Activated CD4-positive, alpha-beta T cell treated with anti-CD3 and anti-CD28 coated beads, Interleukin-2, amount 50 U/mL, for 48 hours (primary cell): ENCODE data around the gene CCNYL1.
"Not testable (repeated sequence)": the region's sequence is repeated elsewhere in the genome, so short reads cannot be mapped to it uniquely, and the experiment has no call there.

Experiments used
- DNase-seq, 2 experiments: peaks; one replicate each; pipeline ENCODE4 v3.0.0-alpha.2; 2020

CCNYL1 gene

GRCh38 chr2:207743514-207743913, 32.1 kb downstream of the CCNYL1 start:
- no peak for DNase-seq

DNA sequence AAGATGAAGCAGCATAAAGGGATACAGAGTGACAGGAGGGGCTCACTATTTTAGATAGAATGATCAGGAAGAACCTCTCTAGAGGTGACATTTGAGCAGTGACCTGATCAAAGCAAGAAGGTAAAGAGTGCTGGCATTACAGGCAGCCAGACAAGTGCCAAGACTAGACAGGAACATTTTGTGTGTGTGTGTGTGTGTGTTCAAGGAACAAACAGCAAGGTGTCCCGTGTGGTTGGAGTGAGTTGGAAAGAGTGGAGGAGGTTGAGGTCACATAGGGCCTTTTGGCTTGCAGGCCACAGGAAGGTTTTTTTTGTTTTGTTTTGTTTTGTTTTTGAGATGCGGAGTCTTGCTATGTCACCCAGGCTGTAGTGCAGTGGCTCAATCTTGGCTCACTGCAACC, 32.6 kb downstream of the CCNYL1 start:
- DNase-seq, result no peak

GRCh38 chr2:207744451-207744850, 33.0 kb downstream of the CCNYL1 start:
- DNase-seq, result no peak

DNA sequence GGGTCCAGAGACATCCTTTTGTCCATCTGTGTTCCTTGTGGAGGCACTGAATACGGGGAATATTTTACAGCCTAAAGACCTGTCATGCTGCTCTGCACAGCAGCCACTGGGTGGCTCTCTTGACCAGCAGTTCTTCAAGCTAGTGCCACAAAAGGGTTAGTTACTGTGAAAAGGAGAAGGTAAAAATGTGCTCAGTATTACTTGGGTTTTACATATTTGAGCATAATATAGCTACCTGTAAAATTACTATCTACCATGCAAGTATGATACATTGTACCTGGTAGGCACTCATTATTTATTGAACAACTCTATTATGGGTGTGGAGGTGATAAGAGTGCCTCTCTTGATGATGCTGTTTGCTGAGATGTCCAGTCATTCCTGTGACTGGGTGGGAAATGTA, 34.7 kb downstream of the CCNYL1 start:
- DNase-seq, result peak; percentile 37 to 53

DNA sequence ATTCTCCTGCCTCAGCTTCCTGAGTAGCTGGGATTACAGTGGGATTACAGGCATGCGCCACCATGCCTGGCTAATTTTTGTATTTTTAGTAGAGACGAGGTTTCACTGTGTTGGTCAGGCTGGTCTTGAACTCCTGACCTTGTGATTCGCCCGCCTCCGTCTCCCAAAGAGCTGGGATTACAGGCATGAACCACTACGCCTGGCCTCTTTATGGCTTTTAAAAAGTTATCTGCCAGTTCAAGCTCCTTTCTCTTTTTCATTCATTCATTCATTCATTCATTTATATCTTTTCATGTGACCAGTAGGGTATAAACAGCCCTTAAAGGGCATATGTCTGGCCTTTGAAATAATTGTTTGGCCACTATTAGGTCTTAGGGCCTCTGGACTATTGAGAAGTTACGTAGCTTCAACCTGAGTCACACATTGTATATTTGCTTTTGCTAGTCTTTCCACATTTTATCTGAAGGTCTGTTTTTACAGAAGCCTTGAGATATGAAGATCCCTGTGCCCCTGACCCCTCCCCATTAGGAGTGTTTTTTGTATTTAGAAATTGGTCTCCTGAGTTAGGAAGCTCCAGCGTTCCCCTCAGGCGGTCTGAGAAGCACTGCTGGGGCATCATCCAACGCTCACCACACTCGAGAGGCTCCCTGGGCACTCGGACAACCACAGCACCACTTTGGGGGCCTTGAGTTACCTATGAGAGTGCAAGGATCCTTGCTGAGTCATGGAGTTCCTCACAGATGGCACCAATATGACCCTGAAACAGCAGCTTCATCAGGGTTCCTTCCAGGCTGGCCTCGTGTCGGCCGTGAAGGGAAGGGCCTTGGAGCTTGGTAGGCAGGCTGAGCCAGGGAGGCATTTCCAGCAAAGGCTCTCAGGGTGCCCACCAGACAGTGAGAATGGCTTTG, 36.5 kb downstream of the CCNYL1 start:
- DNase-seq, result no peak

DNA sequence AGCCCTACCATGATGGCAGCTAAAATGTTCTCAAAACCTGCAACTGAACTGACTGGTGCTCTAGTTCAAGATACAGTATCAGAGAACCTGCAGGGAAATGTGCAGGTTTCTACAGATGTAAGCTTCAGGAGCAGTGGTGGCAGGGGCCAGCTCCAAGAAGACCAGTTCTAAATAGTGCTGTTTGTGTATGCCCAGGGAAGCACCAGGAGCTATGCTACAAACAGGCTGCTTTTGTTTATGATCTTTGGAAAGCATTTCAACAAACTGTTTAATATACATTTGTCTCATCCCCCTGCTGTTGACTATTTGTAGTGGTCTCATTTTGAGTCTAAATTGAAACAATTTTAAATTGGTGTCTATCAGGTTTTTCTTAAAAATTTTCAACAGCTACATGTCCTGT, 37.6 kb downstream of the CCNYL1 start:
- DNase-seq, result no peak

- no peak for DNase-seq
These were observed 38.4 kb downstream of the CCNYL1 start for GRCh38 chr2:207749873-207750272.

DNA sequence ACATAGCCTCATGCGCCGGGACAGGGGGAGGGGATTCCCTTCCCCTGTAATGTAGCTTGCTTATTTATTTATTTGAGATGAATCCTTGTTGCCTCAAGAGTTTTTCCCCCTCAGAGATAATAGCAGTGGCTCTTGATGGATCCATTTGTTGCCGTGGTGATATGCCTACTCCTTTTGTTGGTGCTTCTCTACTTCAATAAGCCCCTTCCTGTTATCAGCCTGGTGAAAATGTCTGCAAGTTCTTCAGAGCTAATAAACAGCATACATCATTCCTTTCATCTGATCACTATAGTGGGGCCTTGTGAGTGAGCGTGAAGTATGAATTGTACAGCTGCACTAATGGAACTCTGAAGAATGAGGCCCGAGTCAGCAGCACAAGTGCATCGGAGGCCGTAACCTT, 38.9 kb downstream of the CCNYL1 start:
- no peak for DNase-seq

GRCh38 chr2:207750876-207751275, 39.4 kb downstream of the CCNYL1 start:
- no peak for DNase-seq

- not testable (repeated sequence) for DNase-seq
These were observed 42.2 kb downstream of the CCNYL1 start for GRCh38 chr2:207753688-207754087.

- DNase-seq, result no peak
These were observed 43.3 kb downstream of the CCNYL1 start for GRCh38 chr2:207754498-207755383.

GRCh38 chr2:207758025-207758424, 46.6 kb downstream of the CCNYL1 start:
- no peak for DNase-seq

DNA sequence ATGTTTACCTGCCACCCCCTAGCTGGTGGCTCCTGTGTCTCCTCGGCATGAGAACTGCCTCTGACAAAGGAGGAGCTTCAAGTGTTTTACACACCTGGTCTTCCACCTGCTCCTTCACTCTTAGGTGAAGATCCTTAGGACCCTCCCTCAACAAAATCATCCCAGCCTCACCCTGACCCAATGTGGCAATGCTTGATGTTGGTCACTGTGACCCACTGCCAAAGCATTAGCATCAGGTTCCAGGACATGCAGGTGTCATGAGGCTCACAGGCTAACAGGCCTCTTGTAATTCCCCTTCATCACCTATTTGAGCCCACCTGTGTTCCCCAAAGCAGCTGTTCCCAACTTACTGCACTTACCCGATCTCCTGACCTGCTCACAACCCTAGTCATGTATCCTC, 48.5 kb downstream of the CCNYL1 start:
- DNase-seq, result no peak

DNA sequence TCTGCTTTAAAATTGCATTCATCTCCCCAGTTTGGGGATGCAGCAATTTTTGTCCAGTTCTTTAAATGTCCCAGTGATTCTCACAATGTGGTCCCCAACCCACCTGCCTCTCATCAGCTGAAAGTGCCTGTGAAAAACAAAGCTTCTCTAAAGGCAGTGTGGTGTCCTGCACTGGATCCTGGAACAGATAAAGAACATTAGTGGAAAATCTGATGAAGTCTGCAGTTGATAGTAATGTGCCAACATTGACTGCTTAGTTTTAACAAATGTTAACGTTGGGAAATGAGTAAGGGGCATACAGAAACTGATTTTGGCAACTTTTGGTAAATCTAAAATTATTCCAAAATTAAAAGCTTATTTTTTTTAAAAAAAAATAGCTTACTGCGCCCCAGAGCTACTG, 49.0 kb downstream of the CCNYL1 start:
- DNase-seq, result no peak

- not testable (repeated sequence) for DNase-seq
These were observed 50.0 kb downstream of the CCNYL1 start for GRCh38 chr2:207761426-207761825.

GRCh38 chr2:207762146-207762545, 50.7 kb downstream of the CCNYL1 start:
- no peak for DNase-seq

- no peak for DNase-seq
These were observed 52.0 kb downstream of the CCNYL1 start for GRCh38 chr2:207763303-207763917.

GRCh38 chr2:207764096-207764630, 52.7 kb downstream of the CCNYL1 start:
- DNase-seq, result no peak

DNA sequence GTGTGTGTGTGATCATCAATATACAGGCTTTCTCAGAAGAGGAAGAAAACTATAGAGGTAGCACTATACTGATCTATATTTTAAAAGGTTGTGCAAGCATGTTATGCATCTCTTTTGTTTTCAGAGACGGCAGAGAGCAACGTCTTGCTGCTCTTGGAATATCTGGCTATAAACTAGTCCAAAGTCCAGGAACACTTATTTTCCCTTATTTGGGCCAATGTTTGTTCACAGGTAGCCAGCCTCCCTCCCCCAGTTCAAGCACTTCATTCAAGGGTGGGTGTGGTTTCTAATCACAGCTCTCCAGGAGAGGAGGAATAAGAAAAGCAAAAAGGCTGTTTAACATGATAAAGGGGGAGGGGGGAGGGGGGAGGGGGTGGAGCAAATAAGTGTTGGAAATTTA, 54.1 kb downstream of the CCNYL1 start:
- no peak for DNase-seq

- no peak for DNase-seq
These were observed 54.7 kb downstream of the CCNYL1 start for GRCh38 chr2:207766041-207766551.

DNA sequence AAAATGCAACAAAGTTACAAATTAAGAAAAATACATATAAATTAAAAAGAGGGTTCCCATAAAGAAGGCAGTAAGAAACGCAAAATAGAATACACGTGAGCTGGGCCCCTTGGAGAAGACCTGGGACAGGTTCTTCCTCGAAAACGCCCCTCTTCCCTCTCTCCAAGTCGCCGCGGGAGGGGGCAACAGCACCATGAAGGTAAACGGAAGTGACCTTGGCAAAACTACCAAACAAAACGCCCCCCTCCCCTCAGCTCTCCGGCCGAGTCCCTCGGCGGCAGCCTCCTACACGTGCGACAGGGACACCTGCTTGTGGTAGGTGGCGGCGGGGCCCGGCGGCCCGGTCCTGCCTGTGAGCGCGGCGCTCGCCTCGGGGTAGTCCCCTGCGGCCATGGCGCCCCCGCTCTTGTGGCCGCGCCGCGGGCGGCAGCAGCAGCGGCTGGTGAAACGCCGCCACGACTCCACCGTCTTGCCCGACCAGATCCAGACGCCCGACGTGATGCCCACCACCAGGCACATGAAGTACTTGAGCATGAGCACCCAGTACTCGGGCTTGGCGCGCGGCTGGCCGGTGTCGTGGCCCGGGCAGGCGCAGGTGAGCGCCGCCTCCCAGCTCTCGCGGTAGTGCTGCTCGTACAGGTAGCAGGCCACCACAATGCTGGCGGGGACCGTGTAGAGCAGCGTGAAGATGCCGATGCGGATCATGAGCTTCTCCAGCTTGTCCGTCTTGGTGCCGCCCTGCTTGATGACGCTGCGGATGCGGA, 55.4 kb downstream of the CCNYL1 start:
- DNase-seq, result no peak
